ENCODE results near the gene TMEM117. TPM values are rescaled to one million over a fixed set of nuclear protein-coding genes. Genes with fewer than 3 reads are reported as not detected.

TMEM117 gene
- total RNA-seq, 1 donor from 2014 or later: 12.4 TPM

- H3K27me3 ChIP-seq (ENCODE audit: control insufficient read depth, insufficient read depth, low read length): no peaks in the 10 kb centered on the region
- no peaks in the 10 kb centered on the region for H3K36me3 ChIP-seq (ENCODE audit: control insufficient read depth, insufficient read depth, low read length)
- no peak overlapping the region for H3K4me3 ChIP-seq (ENCODE audit: low read depth, low read length)
- DNase-seq (ENCODE audit: low read depth): no peak
- TF ChIP-seq CTCF (IDR thresholded peaks at IDR 0.05; ENCODE audit: insufficient read depth, low read length, poor library complexity, severe bottlenecking): no peak
Observed at GRCh38 chr12:44058366-44058765, 222.5 kb downstream of the TMEM117 start.

- no peak overlapping the region for H3K4me3 ChIP-seq (ENCODE audit: low read depth, low read length)
- no peaks in the 10 kb centered on the region for H3K36me3 ChIP-seq (ENCODE audit: control insufficient read depth, insufficient read depth, low read length)
- no peak for DNase-seq (ENCODE audit: low read depth)
- TF ChIP-seq CTCF (IDR thresholded peaks at IDR 0.05; ENCODE audit: insufficient read depth, low read length, poor library complexity, severe bottlenecking): no peak
- H3K27me3 ChIP-seq (ENCODE audit: control insufficient read depth, insufficient read depth, low read length): no peaks in the 10 kb centered on the region
Observed at GRCh38 chr12:44059476-44059875, 223.6 kb downstream of the TMEM117 start.

- Histone ChIP-seq H3K36me3 (ENCODE audit: control insufficient read depth, insufficient read depth, low read length) (no peaks in the 10 kb centered on the region), H3K27me3 (ENCODE audit: control insufficient read depth, insufficient read depth, low read length) (no peaks in the 10 kb centered on the region), H3K4me3 (ENCODE audit: low read depth, low read length) (no peak overlapping the region)
- no peak for TF ChIP-seq CTCF (IDR thresholded peaks at IDR 0.05; ENCODE audit: insufficient read depth, low read length, poor library complexity, severe bottlenecking)
- no peak for DNase-seq (ENCODE audit: low read depth)
Observed at GRCh38 chr12:44063671-44064070, 227.8 kb downstream of the TMEM117 start.

- Histone ChIP-seq H3K27me3 (ENCODE audit: control insufficient read depth, insufficient read depth, low read length) (no peaks in the 10 kb centered on the region), H3K36me3 (ENCODE audit: control insufficient read depth, insufficient read depth, low read length) (no peaks in the 10 kb centered on the region), H3K4me3 (ENCODE audit: low read depth, low read length) (no peak overlapping the region)
- DNase-seq (ENCODE audit: low read depth): no peak
- TF ChIP-seq CTCF (IDR thresholded peaks at IDR 0.05; ENCODE audit: insufficient read depth, low read length, poor library complexity, severe bottlenecking): no peak
Observed at GRCh38 chr12:44076871-44077270, 241.0 kb downstream of the TMEM117 start.

GRCh38 chr12:44077294-44077693 lies 241.4 kb downstream of the TMEM117 start:
- no peak for TF ChIP-seq CTCF (IDR thresholded peaks at IDR 0.05; ENCODE audit: insufficient read depth, low read length, poor library complexity, severe bottlenecking)
- no peaks in the 10 kb centered on the region for H3K27me3 ChIP-seq (ENCODE audit: control insufficient read depth, insufficient read depth, low read length)
- DNase-seq (ENCODE audit: low read depth): no peak
- no peaks in the 10 kb centered on the region for H3K36me3 ChIP-seq (ENCODE audit: control insufficient read depth, insufficient read depth, low read length)
- no peak overlapping the region for H3K4me3 ChIP-seq (ENCODE audit: low read depth, low read length)

GRCh38 chr12:44078273-44078672 lies 242.4 kb downstream of the TMEM117 start:
- no peak for DNase-seq (ENCODE audit: low read depth)
- no peak for TF ChIP-seq CTCF (IDR thresholded peaks at IDR 0.05; ENCODE audit: insufficient read depth, low read length, poor library complexity, severe bottlenecking)
- H3K36me3 ChIP-seq (ENCODE audit: control insufficient read depth, insufficient read depth, low read length): no peaks in the 10 kb centered on the region
- no peak overlapping the region for H3K4me3 ChIP-seq (ENCODE audit: low read depth, low read length)
- no peaks in the 10 kb centered on the region for H3K27me3 ChIP-seq (ENCODE audit: control insufficient read depth, insufficient read depth, low read length)

Measured in kidney epithelial cell (primary cell).